Body of pancreas (tissue), 4 donors: ENCODE results near the gene PRKAG2. TPM values are rescaled to one million over a fixed set of nuclear protein-coding genes. Genes with fewer than 3 reads are reported as not detected.
A peak's percentile ranks its signal among the peaks of the same experiment; 100 is the strongest.

Source experiments
- ATAC-seq: fragments of 150-250 bp; one replicate; pipeline ENCODE4 v1.9.1; 2016
- DNase-seq, 4 donors: peaks; one replicate each; pipeline ENCODE4 v3.0.0-alpha.2; 2019
- H3K27ac ChIP-seq, 4 donors: fragments of 200-600 bp; sonication (generic); 1 replicate in 3 of 4; 2 replicates in 1 of 4; pipeline versions ENCODE4 v1.5.1 to v1.6.1; 2016 to 2019; ENCODE audit warnings: mild to moderate bottlenecking in 1 of 4, mixed read lengths in 1 of 4, moderate library complexity in 1 of 4
- H3K27me3 ChIP-seq, 2 donors: fragments of 200-600 bp; sonication (generic); one replicate each; pipeline ENCODE4 v1.6.0; 2016; ENCODE audit warnings: mild to moderate bottlenecking in 1 of 2
- H3K36me3 ChIP-seq, 2 donors: fragments of 200-600 bp; sonication (generic); replicated peaks in 1 of 2; 2 replicates each; pipeline ENCODE4 v1.5.1; 2016; ENCODE audit warnings: low read depth in 2 of 2; ENCODE audit not compliant: insufficient read depth in 1 of 2
- H3K4me1 ChIP-seq: fragments of 200-600 bp; sonication (generic); one replicate; pipeline ENCODE4 v1.6.0; 2016
- H3K4me3 ChIP-seq, 2 donors: fragments of 200-600 bp; sonication (generic); 1 replicate in 1 of 2; 2 replicates in 1 of 2; pipeline ENCODE4 v1.5.1; 2016 to 2019
- H3K9me3 ChIP-seq, 3 donors: fragments of 200-600 bp; sonication (generic); 1 replicate in 2 of 3; 2 replicates in 1 of 3; pipeline ENCODE4 v1.5.1; 2016
- POLR2A ChIP-seq, 3 donors: fragments of 450-650 bp; IDR thresholded peaks; one replicate each; pipeline ENCODE4 v1.6.1; 2016; ENCODE audit warnings: antibody characterized with exemption in 3 of 3, mild to moderate bottlenecking in 2 of 3
- WGBS, 2 donors: methylation state at CpG; one replicate each; pipeline ENCODE4 v1.1.5; 2017; 5-methylcytosine and 5-hydroxymethylcytosine counted together
- intact Hi-C: fragments of 100-400 bp; cut with DNase I; formaldehyde crosslinking; loops from one replicate; pipeline ENCODE4 v1.15.1; 2023
- total RNA-seq, 2 donors: library from RNA; depleted of rRNA; stranded (reverse); fragments of >200 nt; gene quantifications; one replicate each; pipeline ENCODE4 v1.1.0, GENCODE V29; 2016
- TF ChIP-seq, protein P1 (sequence below), 7 experiments: fragments of 450-650 bp in 4 of 7; fragments of 200-600 bp in 3 of 7; sonication (generic) in 3 of 7; IDR thresholded peaks; one replicate each; pipeline ENCODE4 v1.5.1; 2016 to 2019; ENCODE audit warnings: antibody characterized with exemption in 7 of 7

Gene PRKAG2
- total RNA-seq, 2 donors from 2014 or later: 9.9 to 24.4 TPM

DNA sequence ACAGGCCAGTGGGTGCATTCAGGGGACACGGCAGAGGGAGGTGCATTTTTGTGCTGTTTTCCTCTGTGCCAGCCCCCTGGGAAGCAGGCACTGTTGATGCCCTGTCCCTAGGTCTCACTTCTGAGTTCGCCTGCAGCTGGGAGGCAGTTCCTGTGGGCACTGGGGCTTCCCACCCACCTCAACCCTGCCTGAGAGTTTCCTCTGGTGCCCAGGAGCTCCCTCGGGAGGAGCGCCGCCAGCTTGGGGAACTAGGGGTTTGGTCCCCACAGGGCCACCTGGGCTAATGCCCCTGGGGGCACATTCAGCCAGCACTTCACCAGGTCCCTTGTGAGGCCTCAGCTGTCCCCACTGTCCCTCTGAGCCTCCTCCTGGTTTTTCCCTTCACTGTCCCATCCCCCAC, 179.0 kb downstream of the PRKAG2 start:
- DNase-seq (no peak), ATAC-seq (no peak)
- Histone ChIP-seq H3K36me3 (no peaks in the 10 kb centered on the region), H3K4me1 (peaks cover 16% of the 10 kb centered on the region), H3K27ac (no peak overlapping the region), H3K4me3 (no peak overlapping the region), H3K9me3 (no peaks in the 10 kb centered on the region), H3K27me3 (no peaks in the 10 kb centered on the region)
- 87 to 97% methylated on average over 5 of the region's 5 CpGs for WGBS, 2 donors
- no peak for TF ChIP-seq POLR2A (IDR thresholded peaks at IDR 0.05)
- TF ChIP-seq, protein P1, sequence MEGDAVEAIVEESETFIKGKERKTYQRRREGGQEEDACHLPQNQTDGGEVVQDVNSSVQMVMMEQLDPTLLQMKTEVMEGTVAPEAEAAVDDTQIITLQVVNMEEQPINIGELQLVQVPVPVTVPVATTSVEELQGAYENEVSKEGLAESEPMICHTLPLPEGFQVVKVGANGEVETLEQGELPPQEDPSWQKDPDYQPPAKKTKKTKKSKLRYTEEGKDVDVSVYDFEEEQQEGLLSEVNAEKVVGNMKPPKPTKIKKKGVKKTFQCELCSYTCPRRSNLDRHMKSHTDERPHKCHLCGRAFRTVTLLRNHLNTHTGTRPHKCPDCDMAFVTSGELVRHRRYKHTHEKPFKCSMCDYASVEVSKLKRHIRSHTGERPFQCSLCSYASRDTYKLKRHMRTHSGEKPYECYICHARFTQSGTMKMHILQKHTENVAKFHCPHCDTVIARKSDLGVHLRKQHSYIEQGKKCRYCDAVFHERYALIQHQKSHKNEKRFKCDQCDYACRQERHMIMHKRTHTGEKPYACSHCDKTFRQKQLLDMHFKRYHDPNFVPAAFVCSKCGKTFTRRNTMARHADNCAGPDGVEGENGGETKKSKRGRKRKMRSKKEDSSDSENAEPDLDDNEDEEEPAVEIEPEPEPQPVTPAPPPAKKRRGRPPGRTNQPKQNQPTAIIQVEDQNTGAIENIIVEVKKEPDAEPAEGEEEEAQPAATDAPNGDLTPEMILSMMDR (IDR thresholded peaks at IDR 0.05): no peak
- intact Hi-C loops: no loop called here

DNA sequence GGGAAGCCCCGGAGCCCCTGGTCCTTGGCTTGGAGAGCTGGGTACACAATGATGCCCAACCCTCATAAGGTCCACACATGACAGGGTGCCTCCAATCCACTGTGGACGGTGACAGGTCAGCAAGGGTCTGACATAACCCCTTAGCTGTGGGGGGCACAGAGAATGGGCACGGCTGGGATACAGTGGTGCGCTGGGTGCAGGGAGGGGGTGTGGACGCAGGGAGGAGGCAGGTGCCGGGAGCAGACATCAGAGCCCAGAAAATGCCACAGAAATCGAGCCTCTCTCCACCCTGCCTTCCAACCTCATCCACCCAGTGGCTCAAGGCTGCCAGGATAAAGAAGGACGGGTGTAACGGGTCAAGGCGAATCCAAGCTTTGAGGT, 179.4 kb downstream of the PRKAG2 start:
- ATAC-seq: no peak
- TF ChIP-seq, protein P1 (IDR thresholded peaks at IDR 0.05): no peak
- no peak for TF ChIP-seq POLR2A (IDR thresholded peaks at IDR 0.05)
- WGBS, 2 donors: 90 to 91% methylated on average over 7 to 10 of the region's 10 CpGs
- no peaks in the 10 kb centered on the region for H3K36me3 ChIP-seq
- no peaks in the 10 kb centered on the region for H3K9me3 ChIP-seq
- intact Hi-C loops: no loop called here
- H3K4me3 ChIP-seq: no peak overlapping the region
- H3K27ac ChIP-seq: no peak overlapping the region
- H3K27me3 ChIP-seq: no peaks in the 10 kb centered on the region
- H3K4me1 ChIP-seq: peaks cover 16% of the 10 kb centered on the region
- DNase-seq: no peak

DNA sequence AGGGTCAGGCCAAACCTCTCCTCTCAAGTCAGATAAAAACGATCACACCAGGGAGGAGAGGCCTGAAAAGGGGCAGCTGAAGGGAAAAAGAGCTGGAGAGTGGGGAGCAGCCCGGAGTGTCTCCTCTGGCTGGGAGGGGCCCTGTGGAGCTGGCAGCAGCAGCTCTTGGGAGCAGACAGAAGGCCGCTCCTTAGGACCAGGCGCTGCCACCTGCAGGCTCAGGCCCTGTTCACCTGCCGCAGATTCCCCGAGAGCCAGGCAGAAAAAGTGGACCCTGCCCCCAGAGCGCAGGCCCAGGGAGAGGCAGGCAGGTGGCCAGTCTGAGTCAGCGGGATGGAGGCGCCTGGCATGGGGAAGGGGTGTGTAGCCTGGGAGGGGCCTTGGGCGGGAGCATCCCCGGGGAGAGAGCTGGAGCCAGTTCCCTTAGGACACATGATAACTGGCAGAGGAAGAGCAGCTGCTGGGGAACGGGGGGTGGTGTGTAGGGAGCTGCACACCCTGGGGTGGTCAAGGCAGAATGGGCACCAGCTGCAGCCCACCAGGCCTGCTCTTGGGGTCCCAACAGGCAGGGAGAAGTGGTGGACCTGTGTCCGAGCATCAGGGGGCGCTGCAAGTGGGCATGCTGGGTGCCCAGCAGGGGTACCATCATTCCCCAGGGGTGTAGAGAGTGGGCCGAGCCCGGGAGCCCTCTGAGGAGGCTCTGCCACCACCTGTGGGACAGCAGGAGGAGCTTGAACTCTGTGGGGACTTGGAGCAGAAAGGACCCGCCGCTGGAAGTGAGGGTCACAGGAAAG, 180.0 kb downstream of the PRKAG2 start:
- WGBS, 2 donors: 85 to 86% methylated on average over 9 to 16 of the region's 18 CpGs
- TF ChIP-seq POLR2A (IDR thresholded peaks at IDR 0.05): no peak
- TF ChIP-seq, protein P1 (IDR thresholded peaks at IDR 0.05): no peak
- intact Hi-C loops: no loop called here
- H3K27ac ChIP-seq: no peak overlapping the region
- peaks cover 16% of the 10 kb centered on the region for H3K4me1 ChIP-seq
- H3K27me3 ChIP-seq: no peaks in the 10 kb centered on the region
- H3K4me3 ChIP-seq: no peak overlapping the region
- peak in 3 of 4 donors; percentile 29 to 38 (median 30) for DNase-seq
- peak; percentile 29 for ATAC-seq
- no peaks in the 10 kb centered on the region for H3K36me3 ChIP-seq
- no peaks in the 10 kb centered on the region for H3K9me3 ChIP-seq

DNA sequence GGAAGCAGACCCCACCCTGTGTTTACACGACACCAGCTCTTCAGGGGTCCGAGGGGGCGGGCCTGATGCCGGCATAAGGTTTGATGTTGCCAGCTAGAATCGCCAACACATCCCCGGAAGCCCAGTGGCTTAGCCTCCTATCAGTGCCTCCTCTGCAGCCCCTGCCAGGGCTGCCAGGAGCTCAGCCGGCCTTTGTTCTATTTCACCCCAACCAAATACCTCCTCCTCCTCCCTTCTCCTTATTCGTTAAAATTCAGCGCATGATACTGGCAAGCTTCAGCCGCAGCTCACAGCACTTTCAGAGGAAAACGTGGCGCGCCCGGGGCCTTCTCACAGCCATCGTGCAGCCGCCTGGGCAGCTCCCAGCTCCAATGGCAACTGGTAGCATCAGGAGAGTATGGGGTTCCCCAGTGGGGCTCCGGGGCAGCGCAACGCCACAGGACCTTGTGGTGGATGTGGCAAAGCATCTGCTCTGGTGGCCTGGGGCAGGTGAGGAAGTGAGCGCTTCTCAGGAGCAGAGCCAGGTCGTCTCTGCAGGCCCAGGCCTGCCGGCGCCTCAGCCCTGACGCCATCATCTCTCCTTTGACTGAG, 180.9 kb downstream of the PRKAG2 start:
- no peak for DNase-seq
- no peaks in the 10 kb centered on the region for H3K27me3 ChIP-seq
- no peak for ATAC-seq
- TF ChIP-seq POLR2A (IDR thresholded peaks at IDR 0.05): no peak
- WGBS, 2 donors: 90 to 92% methylated on average over 22 to 24 of the region's 24 CpGs
- intact Hi-C loops: no loop called here
- no peak overlapping the region for H3K27ac ChIP-seq
- no peak overlapping the region for H3K4me3 ChIP-seq
- peaks cover 16% of the 10 kb centered on the region for H3K4me1 ChIP-seq
- no peaks in the 10 kb centered on the region for H3K9me3 ChIP-seq
- no peaks in the 10 kb centered on the region for H3K36me3 ChIP-seq

DNA sequence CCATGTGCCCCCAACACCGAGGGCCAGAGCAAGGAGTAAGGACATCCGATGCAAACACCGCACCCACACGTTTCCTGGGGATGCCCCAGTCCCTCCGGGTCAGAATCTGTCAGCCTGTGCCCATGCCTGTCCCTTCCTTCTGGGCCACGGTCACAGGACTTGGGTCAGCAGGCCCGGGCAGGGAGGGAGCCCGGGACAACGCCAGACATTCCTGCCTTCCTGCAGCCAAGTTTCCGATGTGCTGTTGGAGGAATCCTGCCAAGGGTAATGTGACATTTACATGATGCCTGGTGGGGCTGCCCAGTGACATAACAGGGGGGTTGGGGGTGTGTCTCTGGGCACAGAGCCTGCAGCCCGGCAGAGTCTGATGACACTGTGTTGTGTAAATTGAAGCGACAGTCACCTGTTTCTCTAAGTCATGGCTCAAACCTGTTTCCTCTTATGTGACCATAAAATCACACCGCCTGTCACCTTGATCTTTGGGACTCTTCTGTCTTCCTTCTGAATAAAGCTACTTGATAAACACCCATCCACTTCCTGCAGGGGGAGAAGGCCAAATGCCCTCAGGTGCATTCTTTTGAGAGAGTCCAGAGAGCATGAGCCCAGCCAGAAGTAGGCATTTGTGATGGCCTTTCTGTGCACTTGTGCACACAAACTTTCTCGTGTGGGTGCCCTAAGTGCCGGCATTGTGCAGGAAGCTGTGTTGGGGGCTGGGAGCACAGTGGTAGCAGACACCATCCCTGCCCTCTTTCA, 181.9 kb downstream of the PRKAG2 start:
- 51 to 53% methylated on average over 14 of the region's 15 CpGs for WGBS, 2 donors
- Histone ChIP-seq H3K4me3 (no peak overlapping the region), H3K27ac (peak overlapping the region in 3 of 4 donors; percentile 27 to 53 (median 35)), H3K9me3 (no peaks in the 10 kb centered on the region), H3K4me1 (peaks cover 20% of the 10 kb centered on the region), H3K36me3 (no peaks in the 10 kb centered on the region), H3K27me3 (no peaks in the 10 kb centered on the region)
- intact Hi-C loops: no loop called here
- ATAC-seq (peak; percentile 55), DNase-seq (peak in 3 of 4 donors; percentile 45 to 49 (median 45))
- TF ChIP-seq POLR2A (IDR thresholded peaks at IDR 0.05): no peak
- TF ChIP-seq, protein P1 (IDR thresholded peaks at IDR 0.05): no peak
